Left cardiac atrium (tissue), 4 donors: Measurements from ENCODE around the gene SEC22C. TPM values are rescaled to one million over a fixed set of nuclear protein-coding genes. Genes with fewer than 3 reads are reported as not detected.
A peak's percentile ranks its signal among the peaks of the same experiment; 100 is the strongest.

Source experiments
- ATAC-seq, 2 donors: fragments of 200-7000 bp; cut with Tn5 transposase; one replicate each; pipeline ENCODE4 v1.9.1; 2020; ENCODE audit warnings: mild to moderate bottlenecking in 2 of 2, moderate library complexity in 2 of 2
- DNase-seq: peaks from one replicate; pipeline ENCODE4 v3.0.0-alpha.2; 2020
- intact Hi-C, 2 donors: fragments of 100-400 bp; cut with DNase I; formaldehyde crosslinking; loops; one replicate each; pipeline versions ENCODE4 v1.14.1 to v1.15.1; 2022 to 2023
- total RNA-seq, 2 donors: library from RNA; stranded (reverse); fragmentation: NEBNext Ultra II Directional; extraction: Animal tissue kit (Norgen Biotek cat#: 25700); gene quantifications; one replicate each; pipeline ENCODE4 v1.2.1, GENCODE V29; 2021
- donor health status: DM: no; HTN: yes; CAD: no.
- donor health status: DM: no; HTN: yes; CAD: no; lungs with severe emphysema.
- donor health status: DM: yes; HTN: yes; CAD: no.
- donor health status: Dilated cardiomyopathy.

SEC22C gene
- total RNA-seq, 2 donors from 2014 or later = 24.4 to 29.8 TPM

- no peak for DNase-seq
These were observed 60.9 kb downstream of the SEC22C start for GRCh38 chr3:42520906-42521305.

GRCh38 chr3:42520336-42520735, 61.4 kb downstream of the SEC22C start:
- intact Hi-C loops = no loop called here
- no peak for DNase-seq
- ATAC-seq = no peak

More at GRCh38 chr3:42520906-42521305, 60.9 kb downstream of the SEC22C start:
- no peak for ATAC-seq
- intact Hi-C loops = no loop called here

- DNase-seq = no peak
- intact Hi-C loops = no loop called here
- no peak for ATAC-seq
These were observed 62.2 kb downstream of the SEC22C start for GRCh38 chr3:42519568-42519962.

GRCh38 chr3:42518800-42519567, 62.8 kb downstream of the SEC22C start:
- intact Hi-C loops = no loop called here
- DNase-seq = peak; percentile 30
- ATAC-seq = no peak

GRCh38 chr3:42517117-42517516, 64.7 kb downstream of the SEC22C start:
- no peak for ATAC-seq
- peak; percentile 18 for DNase-seq
- intact Hi-C loops = no loop called here

GRCh38 chr3:42516443-42516842, 65.3 kb downstream of the SEC22C start:
- ATAC-seq = peak in 1 of 2 donors; percentile 28
- DNase-seq = peak; percentile 62
- intact Hi-C loops = no loop called here

- ATAC-seq (no peak), DNase-seq (peak; percentile 14)
- intact Hi-C loops = no loop called here
These were observed 65.8 kb downstream of the SEC22C start for GRCh38 chr3:42515976-42516375.

GRCh38 chr3:42515391-42515916, 66.3 kb downstream of the SEC22C start:
- peak; percentile 76 for DNase-seq
- peak; percentile 82 to 86 for ATAC-seq
- intact Hi-C loops = no loop called here

GRCh38 chr3:42514876-42515275, 66.9 kb downstream of the SEC22C start:
- no peak for ATAC-seq
- DNase-seq = no peak
- intact Hi-C loops = no loop called here

GRCh38 chr3:42513521-42513920, 68.2 kb downstream of the SEC22C start:
- intact Hi-C loops = no loop called here
- no peak for ATAC-seq
- peak; percentile 11 for DNase-seq

- intact Hi-C loops = no loop called here
- DNase-seq (peak; percentile 21), ATAC-seq (no peak)
These were observed 68.6 kb downstream of the SEC22C start for GRCh38 chr3:42513121-42513520.

- ATAC-seq (no peak), DNase-seq (no peak)
- intact Hi-C loops = no loop called here
These were observed 70.0 kb downstream of the SEC22C start for GRCh38 chr3:42511736-42512135.

- intact Hi-C loops = no loop called here
- no peak for DNase-seq
- peak in 1 of 2 donors; percentile 27 for ATAC-seq
These were observed 70.6 kb downstream of the SEC22C start for GRCh38 chr3:42511201-42511600.

- intact Hi-C loops = no loop called here
- ATAC-seq (peak in 1 of 2 donors; percentile 20), DNase-seq (no peak)
These were observed 71.4 kb downstream of the SEC22C start for GRCh38 chr3:42510325-42510724.

- DNase-seq (no peak), ATAC-seq (no peak)
- intact Hi-C loops = no loop called here
These were observed 72.7 kb downstream of the SEC22C start for GRCh38 chr3:42509111-42509510.

GRCh38 chr3:42508562-42508961, 73.2 kb downstream of the SEC22C start:
- intact Hi-C loops = no loop called here
- DNase-seq (no peak), ATAC-seq (no peak)

GRCh38 chr3:42507761-42508335, 73.9 kb downstream of the SEC22C start:
- ATAC-seq (no peak), DNase-seq (no peak)
- intact Hi-C loops = no loop called here

- no peak for DNase-seq
- no peak for ATAC-seq
These were observed 74.5 kb downstream of the SEC22C start for GRCh38 chr3:42507252-42507651.

GRCh38 chr3:42505849-42506410, 75.8 kb downstream of the SEC22C start:
- ATAC-seq = no peak
- intact Hi-C loops = no loop called here
- DNase-seq = no peak

More at GRCh38 chr3:42507252-42507651, 74.5 kb downstream of the SEC22C start:
- intact Hi-C loops = no loop called here

- DNase-seq (no peak), ATAC-seq (no peak)
- intact Hi-C loops = no loop called here
These were observed 76.5 kb downstream of the SEC22C start for GRCh38 chr3:42505128-42505848.
